ENCODE data around the gene CSH2.
"Not testable (repeated sequence)": the region's sequence is repeated elsewhere in the genome, so short reads cannot be mapped to it uniquely, and the experiment has no call there.

CSH2 gene

GRCh38 chr17:63869491-63870291 lies 3.8 kb downstream of the CSH2 start:
- peak; percentile 59 for DNase-seq (ENCODE audit: low read depth)

GRCh38 chr17:63866625-63867024 lies 6.9 kb downstream of the CSH2 start:
- not testable (repeated sequence) for DNase-seq (ENCODE audit: low read depth); H3K4me3 ChIP-seq (ENCODE audit: low read length)
- peak; percentile 7 for TF ChIP-seq CTCF (IDR thresholded peaks at IDR 0.05; ENCODE audit: insufficient read depth, low read depth, low read length, missing control alignments)

More at GRCh38 chr17:63869491-63870291, 3.8 kb downstream of the CSH2 start:
- not testable (repeated sequence) for H3K4me3 ChIP-seq (ENCODE audit: low read length)
- peak; percentile 21 for TF ChIP-seq CTCF (IDR thresholded peaks at IDR 0.05; ENCODE audit: insufficient read depth, low read depth, low read length, missing control alignments)

- H3K4me3 ChIP-seq (ENCODE audit: low read length): no peak overlapping the region
- no peak for TF ChIP-seq CTCF (IDR thresholded peaks at IDR 0.05; ENCODE audit: insufficient read depth, low read depth, low read length, missing control alignments)
- DNase-seq (ENCODE audit: low read depth): no peak
Measured at GRCh38 chr17:63859257-63859656, 14.2 kb downstream of the CSH2 start.

GRCh38 chr17:63856425-63856824 lies 17.1 kb downstream of the CSH2 start:
- H3K4me3 ChIP-seq (ENCODE audit: low read length); DNase-seq (ENCODE audit: low read depth): not testable (repeated sequence)

GRCh38 chr17:63855185-63855584 lies 18.3 kb downstream of the CSH2 start:
- DNase-seq (ENCODE audit: low read depth): no peak
- no peak for TF ChIP-seq CTCF (IDR thresholded peaks at IDR 0.05; ENCODE audit: insufficient read depth, low read depth, low read length, missing control alignments)
- H3K4me3 ChIP-seq (ENCODE audit: low read length): no peak overlapping the region

GRCh38 chr17:63854709-63855108 lies 18.8 kb downstream of the CSH2 start:
- no peak overlapping the region for H3K4me3 ChIP-seq (ENCODE audit: low read length)
- no peak for TF ChIP-seq CTCF (IDR thresholded peaks at IDR 0.05; ENCODE audit: insufficient read depth, low read depth, low read length, missing control alignments)
- DNase-seq (ENCODE audit: low read depth): no peak

- no peak for TF ChIP-seq CTCF (IDR thresholded peaks at IDR 0.05; ENCODE audit: insufficient read depth, low read depth, low read length, missing control alignments)
- DNase-seq (ENCODE audit: low read depth): no peak
- no peak overlapping the region for H3K4me3 ChIP-seq (ENCODE audit: low read length)
Measured at GRCh38 chr17:63853260-63853659, 20.2 kb downstream of the CSH2 start.

Measured in epithelial cell of esophagus (primary cell).